Natural killer cell (primary cell): ENCODE measurements around the gene GCFC2. TPM values are rescaled to one million over a fixed set of nuclear protein-coding genes. Genes with fewer than 3 reads are reported as not detected.
"Not testable (repeated sequence)": the region's sequence is repeated elsewhere in the genome, so short reads cannot be mapped to it uniquely, and the experiment has no call there.

Experiments
- ATAC-seq, 3 donors: fragments of 150-1000 bp in 2 of 3; fragments of 200-7000 bp in 1 of 3; cut with Tn5 transposase; 1 replicate in 1 of 3; 2 replicates in 2 of 3; pipeline ENCODE4 v1.10.0; 2021; ENCODE audit warnings: mild to moderate bottlenecking in 2 of 3, moderate library complexity in 2 of 3
- DNase-seq, 2 donors: peaks; one replicate each; pipeline versions ENCODE4 v3.0.0 to v3.0.0-alpha.2; 2013 to 2021; ENCODE audit warnings: mixed read lengths in 1 of 2
- H3K27ac ChIP-seq: one replicate; pipeline ENCODE4 v1.5.1; 2013; ENCODE audit warnings: mild to moderate bottlenecking, low read length
- H3K27me3 ChIP-seq: one replicate; pipeline ENCODE4 v1.6.1; 2013; ENCODE audit warnings: low read length; ENCODE audit not compliant: control insufficient read depth, insufficient read depth
- H3K36me3 ChIP-seq: one replicate; pipeline ENCODE4 v1.6.1; 2013; ENCODE audit warnings: low read length; ENCODE audit not compliant: control insufficient read depth, insufficient read depth
- H3K4me1 ChIP-seq: one replicate; pipeline ENCODE4 v1.6.1; 2013; ENCODE audit warnings: low read length; ENCODE audit not compliant: control insufficient read depth, insufficient read depth
- H3K4me3 ChIP-seq: one replicate; pipeline ENCODE4 v1.5.1; 2013; ENCODE audit warnings: low read length
- H3K9me3 ChIP-seq: one replicate; pipeline ENCODE4 v1.6.1; 2013; ENCODE audit warnings: low read length; ENCODE audit not compliant: control insufficient read depth, insufficient read depth
- H3K27ac Mint-ChIP-seq, 2 donors: one replicate each; pipeline ENCODE4 v1.8.0; 2022; ENCODE audit warnings: mild to moderate bottlenecking in 2 of 2, mixed read lengths in 2 of 2, moderate library complexity in 1 of 2
- H3K27me3 Mint-ChIP-seq, 2 donors: one replicate each; pipeline ENCODE4 v1.8.0; 2022; ENCODE audit warnings: low read depth in 2 of 2, mixed read lengths in 2 of 2
- H3K36me3 Mint-ChIP-seq: one replicate; pipeline ENCODE4 v1.8.0; 2022; ENCODE audit warnings: mixed read lengths
- H3K4me1 Mint-ChIP-seq, 2 donors: one replicate each; pipeline ENCODE4 v1.8.0; 2022; ENCODE audit warnings: mixed read lengths in 2 of 2
- H3K4me3 Mint-ChIP-seq: one replicate; pipeline ENCODE4 v1.8.0; 2022; ENCODE audit warnings: mild to moderate bottlenecking, moderate library complexity, mixed read lengths
- H3K9me3 Mint-ChIP-seq, 2 donors: one replicate each; pipeline ENCODE4 v1.8.0; 2022; ENCODE audit warnings: mixed read lengths in 2 of 2
- WGBS: methylation state at CpG from one replicate; pipeline ENCODE4 v1.1.7; 2013; ENCODE audit warnings: missing lambda C conversion rate; ENCODE audit not compliant: insufficient coverage; 5-methylcytosine and 5-hydroxymethylcytosine counted together
- intact Hi-C: fragments of 100-400 bp; cut with micrococcal nuclease; formaldehyde crosslinking; loops from one replicate; pipeline ENCODE4 v1.14.2; 2022
- total RNA-seq, 4 donors: library from RNA; stranded (reverse); fragments of 120-200 nt in 1 of 4; gene quantifications; one replicate each; pipeline versions ENCODE4 v1.2.3 to v1.2.4, GENCODE V29; 2013 to 2022
- TF ChIP-seq, protein P1 (sequence below): fragments of 200-600 bp; IDR thresholded peaks from one replicate; pipeline ENCODE4 v1.8.0; 2022; ENCODE audit warnings: antibody characterized with exemption

GCFC2 gene
- total RNA-seq, 3 donors from 2014 or later (not counting 1 experiment from before 2014, with no cell fraction given) = 12.0 to 16.2 (median 13.5) TPM

DNA sequence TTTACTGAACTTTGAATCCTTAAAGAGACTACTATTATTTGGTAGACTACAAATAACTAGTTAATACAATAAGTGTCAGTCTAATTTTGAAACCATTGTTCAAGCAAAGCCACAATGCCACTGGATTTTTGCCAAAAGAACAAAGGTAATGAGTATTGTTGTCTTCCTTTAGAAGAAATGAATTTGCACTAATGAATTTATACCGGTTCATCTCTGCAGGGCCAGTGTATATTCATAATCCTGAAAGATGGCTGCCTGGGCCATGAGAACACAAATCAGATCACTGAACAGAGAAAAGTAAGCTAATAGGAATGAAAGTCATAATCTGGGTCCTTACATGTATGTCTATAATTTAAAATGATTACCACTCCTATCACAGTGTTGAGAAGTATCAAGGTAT is 31.2 kb downstream of the GCFC2 start:
- Mint-ChIP-seq H3K27me3 (no peaks in the 10 kb centered on the region), H3K27ac (peak overlapping the region in 1 of 2 donors; percentile 6), H3K4me1 (peaks cover 4 to 10% of the 10 kb centered on the region in 2 donors), H3K9me3 (no peaks in the 10 kb centered on the region), H3K4me3 (no peak overlapping the region), H3K36me3 (no peaks in the 10 kb centered on the region)
- ATAC-seq (no peak), DNase-seq (no peak)
- Histone ChIP-seq H3K4me3 (no peak overlapping the region), H3K27me3 (no peaks in the 10 kb centered on the region), H3K4me1 (no peaks in the 10 kb centered on the region), H3K9me3 (no peaks in the 10 kb centered on the region), H3K27ac (no peak overlapping the region), H3K36me3 (peaks cover 6% of the 10 kb centered on the region)
- intact Hi-C loops = no loop called here
- TF ChIP-seq, protein P1, sequence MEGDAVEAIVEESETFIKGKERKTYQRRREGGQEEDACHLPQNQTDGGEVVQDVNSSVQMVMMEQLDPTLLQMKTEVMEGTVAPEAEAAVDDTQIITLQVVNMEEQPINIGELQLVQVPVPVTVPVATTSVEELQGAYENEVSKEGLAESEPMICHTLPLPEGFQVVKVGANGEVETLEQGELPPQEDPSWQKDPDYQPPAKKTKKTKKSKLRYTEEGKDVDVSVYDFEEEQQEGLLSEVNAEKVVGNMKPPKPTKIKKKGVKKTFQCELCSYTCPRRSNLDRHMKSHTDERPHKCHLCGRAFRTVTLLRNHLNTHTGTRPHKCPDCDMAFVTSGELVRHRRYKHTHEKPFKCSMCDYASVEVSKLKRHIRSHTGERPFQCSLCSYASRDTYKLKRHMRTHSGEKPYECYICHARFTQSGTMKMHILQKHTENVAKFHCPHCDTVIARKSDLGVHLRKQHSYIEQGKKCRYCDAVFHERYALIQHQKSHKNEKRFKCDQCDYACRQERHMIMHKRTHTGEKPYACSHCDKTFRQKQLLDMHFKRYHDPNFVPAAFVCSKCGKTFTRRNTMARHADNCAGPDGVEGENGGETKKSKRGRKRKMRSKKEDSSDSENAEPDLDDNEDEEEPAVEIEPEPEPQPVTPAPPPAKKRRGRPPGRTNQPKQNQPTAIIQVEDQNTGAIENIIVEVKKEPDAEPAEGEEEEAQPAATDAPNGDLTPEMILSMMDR = no peak
- WGBS = 100% methylated on average over 1 of the region's 1 CpG

DNA sequence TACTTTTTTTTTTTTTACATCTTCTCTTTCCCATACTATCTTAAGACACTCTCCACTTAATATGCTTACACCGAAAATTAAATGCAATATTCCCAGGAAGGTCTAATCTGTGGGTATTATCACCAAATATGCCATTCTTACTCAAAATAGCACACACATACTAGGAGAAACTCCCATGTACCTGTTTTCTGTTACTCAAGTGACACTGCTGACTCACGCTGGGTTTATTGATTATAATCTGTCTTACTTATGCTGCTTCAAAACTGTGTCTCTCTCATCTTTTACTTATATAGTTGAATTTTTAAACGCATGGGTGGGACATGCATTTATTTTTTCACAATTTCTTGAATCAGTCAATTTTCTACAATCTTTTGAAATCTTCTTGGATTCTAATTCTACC is 34.3 kb downstream of the GCFC2 start:
- Histone ChIP-seq H3K27me3 (no peaks in the 10 kb centered on the region), H3K27ac (no peak overlapping the region), H3K36me3 (peaks cover 12% of the 10 kb centered on the region), H3K9me3 (no peaks in the 10 kb centered on the region), H3K4me1 (no peaks in the 10 kb centered on the region), H3K4me3 (no peak overlapping the region)
- intact Hi-C loops = no loop called here
- Mint-ChIP-seq H3K9me3 (no peaks in the 10 kb centered on the region), H3K4me1 (peaks cover 4% of the 10 kb centered on the region in 2 donors), H3K4me3 (no peak overlapping the region), H3K27ac (no peak overlapping the region), H3K36me3 (no peaks in the 10 kb centered on the region), H3K27me3 (no peaks in the 10 kb centered on the region)
- DNase-seq = no peak
- TF ChIP-seq, protein P1 = no peak
- no peak for ATAC-seq
- WGBS = 89% methylated on average over 3 of the region's 3 CpGs

DNA sequence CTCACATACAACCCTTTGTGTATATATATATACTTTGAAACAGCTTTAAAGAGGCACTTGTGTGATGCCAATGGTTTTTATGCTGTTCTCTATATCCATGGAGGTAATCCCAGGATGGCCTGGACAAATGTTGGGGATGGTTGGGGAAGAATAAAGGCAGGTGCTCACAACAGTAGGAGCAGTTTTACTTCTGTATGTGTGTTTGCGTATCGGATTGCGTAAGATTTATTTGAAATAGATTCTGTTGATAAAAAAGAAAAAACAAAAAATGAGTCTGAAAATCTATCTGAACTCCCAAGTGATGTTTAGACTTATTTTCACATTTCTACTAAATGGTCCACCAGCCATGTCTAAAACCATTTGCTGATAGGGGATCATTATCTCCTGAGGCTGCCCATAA is 34.8 kb downstream of the GCFC2 start:
- TF ChIP-seq, protein P1 = no peak
- Histone ChIP-seq H3K36me3 (peaks cover 15% of the 10 kb centered on the region), H3K27me3 (no peaks in the 10 kb centered on the region), H3K4me3 (no peak overlapping the region), H3K9me3 (no peaks in the 10 kb centered on the region), H3K27ac (no peak overlapping the region), H3K4me1 (no peaks in the 10 kb centered on the region)
- no peak overlapping the region for H3K4me3 Mint-ChIP-seq
- intact Hi-C loops = no loop called here
- ATAC-seq = no peak
- H3K27me3 Mint-ChIP-seq = no peaks in the 10 kb centered on the region
- no peaks in the 10 kb centered on the region for H3K9me3 Mint-ChIP-seq
- H3K36me3 Mint-ChIP-seq = no peaks in the 10 kb centered on the region
- H3K27ac Mint-ChIP-seq = no peak overlapping the region
- peaks cover 4% of the 10 kb centered on the region in 2 donors for H3K4me1 Mint-ChIP-seq
- DNase-seq = no peak
- 100% methylated on average over 3 of the region's 3 CpGs for WGBS

DNA sequence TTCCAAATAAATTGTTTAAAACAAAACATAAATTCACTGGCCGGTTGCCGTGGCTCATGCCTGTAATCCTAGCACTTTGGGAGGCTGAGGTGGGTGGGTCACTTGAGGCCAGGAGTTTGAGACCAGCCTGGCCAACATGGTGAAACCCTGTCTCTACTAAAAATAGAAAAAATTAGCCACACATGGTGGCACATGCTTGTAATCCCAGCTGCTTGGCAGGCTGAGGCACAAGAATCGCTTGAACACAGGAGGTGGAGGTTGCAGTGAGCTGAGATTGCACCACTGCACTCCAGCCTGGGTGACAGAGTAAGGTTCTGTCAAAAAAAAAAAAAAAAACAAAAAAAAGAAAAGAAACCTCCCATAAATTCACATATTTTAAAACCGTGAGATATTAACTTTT is 35.3 kb downstream of the GCFC2 start:
- H3K27me3 Mint-ChIP-seq, DNase-seq, H3K9me3 Mint-ChIP-seq, H3K9me3 ChIP-seq, H3K27me3 ChIP-seq, H3K4me1 ChIP-seq, H3K4me3 Mint-ChIP-seq, H3K27ac Mint-ChIP-seq, H3K27ac ChIP-seq, H3K36me3 Mint-ChIP-seq, H3K4me3 ChIP-seq, H3K4me1 Mint-ChIP-seq, ATAC-seq, intact Hi-C loops: not testable (repeated sequence)
- H3K36me3 ChIP-seq = peaks cover 19% of the 10 kb centered on the region
- 100% methylated on average over 3 of the region's 4 CpGs for WGBS
